ELF-1 (cell line): ENCODE results near the gene NUP54.

Source experiments
- DNase-seq: peaks from one replicate; pipeline ENCODE4 v3.0.0-alpha.2; 2016; ENCODE audit warnings: low read depth, low spot score

Gene NUP54

DNA sequence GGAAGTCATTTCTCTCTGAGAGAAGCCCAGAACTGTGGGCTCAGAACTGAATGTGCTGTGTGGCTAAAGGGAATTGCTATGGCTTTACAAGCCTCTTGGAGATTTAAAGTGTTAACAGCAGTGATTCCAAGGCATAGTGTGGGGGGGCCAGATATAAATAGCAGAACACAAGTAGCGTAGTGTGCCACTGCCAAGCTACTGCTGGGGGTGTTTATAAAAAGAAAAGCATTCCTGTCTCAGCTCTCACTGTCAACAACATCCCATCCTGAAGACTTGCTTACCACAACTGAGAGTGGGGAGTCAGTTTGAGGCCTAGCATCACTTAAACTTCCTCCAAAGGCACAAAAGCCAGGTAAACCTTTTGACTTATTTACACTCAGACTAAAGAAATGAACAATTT is 73.7 kb downstream of the NUP54 start, which contains the start of gene ART3:
Gene ART3, plus strand, starts transcription at position 242 of the 400 bp plus-strand sequence. CDS start 1,181 bp downstream, outside the sequence.
- DNase-seq = no peak

DNA sequence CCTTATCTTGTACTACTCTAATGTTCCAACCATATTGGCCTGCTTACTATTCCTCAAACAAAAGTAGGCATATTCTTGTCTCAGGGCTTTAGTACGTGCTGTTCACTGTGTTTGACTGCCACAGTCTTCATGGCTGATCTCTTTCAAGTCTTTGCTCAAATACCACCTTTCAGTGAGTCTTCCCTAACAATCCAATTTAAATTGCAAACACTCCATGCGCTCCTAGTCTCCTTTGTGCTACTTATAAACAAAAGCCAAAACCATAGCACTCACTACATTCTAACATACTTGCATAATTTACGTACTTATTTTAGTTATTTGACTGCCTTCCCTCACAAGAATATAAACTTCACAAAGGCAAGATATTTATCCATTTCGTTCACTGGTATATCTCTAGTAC is 75.4 kb downstream of the NUP54 start:
- DNase-seq = peak; percentile 8

DNA sequence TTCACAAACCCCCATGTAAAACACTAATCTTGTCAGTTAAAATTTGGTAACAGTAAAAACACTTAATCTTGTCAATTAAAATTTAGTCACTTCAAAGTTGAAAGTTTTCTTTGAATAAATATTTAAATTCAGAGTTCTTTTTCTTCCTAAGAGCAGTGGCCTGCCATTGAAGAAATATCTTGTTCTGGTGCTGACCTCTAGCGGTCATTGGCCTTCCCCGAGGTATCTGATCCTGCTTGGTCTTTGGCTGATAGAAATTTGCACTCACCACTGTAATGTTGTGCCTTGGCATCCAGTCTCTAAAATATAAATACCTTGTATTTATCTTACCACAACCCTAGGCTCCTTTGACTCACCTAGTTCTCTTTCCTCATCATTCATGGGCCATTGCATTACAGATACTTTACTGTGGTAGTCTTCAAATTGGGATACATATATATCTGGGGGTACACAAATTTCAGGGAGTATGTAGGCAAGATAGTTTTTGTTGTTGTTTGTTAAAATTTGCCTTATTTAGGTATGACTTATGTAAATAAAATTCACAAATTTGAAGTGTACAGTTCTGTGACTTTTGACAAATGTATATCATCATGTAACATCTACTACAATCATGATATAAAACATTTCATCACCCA is 80.4 kb downstream of the NUP54 start:
- DNase-seq = peak; percentile 55

DNA sequence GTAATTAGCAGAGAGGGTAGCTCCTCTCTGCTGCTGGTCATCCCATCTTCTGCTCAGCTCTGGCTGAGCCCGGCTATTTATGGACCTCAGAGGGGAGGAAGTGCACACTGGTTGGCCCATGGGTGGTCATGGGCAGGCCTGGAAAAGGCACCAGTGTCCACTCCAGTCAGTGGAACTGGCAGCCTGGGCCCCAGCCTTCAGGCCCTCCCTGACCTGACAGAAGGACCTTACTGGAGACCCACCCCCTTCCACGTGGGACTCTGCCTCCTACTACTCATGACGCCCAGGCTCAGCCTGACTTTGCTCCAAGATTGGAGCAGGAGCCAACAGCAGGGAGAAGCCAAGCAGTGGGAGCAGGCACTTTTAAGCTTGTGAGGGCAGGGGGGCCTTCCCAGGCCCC is 81.7 kb downstream of the NUP54 start:
- no peak for DNase-seq
